Panc1 (cell line): ENCODE data around the gene RTL5. TPM values are rescaled to one million over a fixed set of nuclear protein-coding genes. Genes with fewer than 3 reads are reported as not detected.

ENCODE experiments used
- ATAC-seq: fragments of 200-7000 bp; cut with Tn5 transposase; 2 replicates; pipeline ENCODE4 v1.9.1; 2020; ENCODE audit warnings: mild to moderate bottlenecking, moderate library complexity
- BruUV-seq: library from RNA; stranded (reverse); fragments of 400-500 nt; replicated peaks from 2 replicates; lab custom pipeline; 2021; lab: Mats Ljungman, UMichigan
- CTCF ChIA-PET: fragments of 300-600 bp; sonication (Branson Sonifier 250); formaldehyde crosslinking; loops from one replicate; lab custom pipeline; 2022; ENCODE audit warnings: antibody characterized with exemption; lab: Charles Lee
- POLR2A ChIA-PET: fragments of 300-600 bp; sonication (Branson Sonifier 250); formaldehyde crosslinking; loops from one replicate; lab custom pipeline; 2022; ENCODE audit warnings: antibody characterized with exemption; lab: Charles Lee
- DNase-seq: peaks from one replicate; pipeline ENCODE4 v3.0.0-alpha.2; 2010; ENCODE audit warnings: low read depth, low spot score
- H3K27ac ChIP-seq: 2 replicates; pipeline ENCODE4 v1.5.1; 2011; ENCODE audit warnings: mild to moderate bottlenecking, low read length, inconsistent platforms
- H3K27me3 ChIP-seq: fragments of 200-500 bp; sonication (Bioruptor generic); 2 replicates; pipeline ENCODE4 v1.6.0; 2014; ENCODE audit warnings: low read length, inconsistent platforms; ENCODE audit not compliant: control insufficient read depth, insufficient read depth
- H3K36me3 ChIP-seq: fragments of 200-500 bp; sonication (Bioruptor generic); 2 replicates; pipeline ENCODE4 v1.5.1; 2014; ENCODE audit warnings: inconsistent platforms, mild to moderate bottlenecking, low read length, moderate library complexity; ENCODE audit not compliant: control insufficient read depth, insufficient read depth
- H3K4me1 ChIP-seq: 2 replicates; pipeline ENCODE4 v1.5.1; 2011; ENCODE audit warnings: inconsistent platforms, mild to moderate bottlenecking, low read length, moderate library complexity; ENCODE audit not compliant: control insufficient read depth, insufficient read depth
- H3K4me3 ChIP-seq, 2 experiments: 2 replicates each; pipeline ENCODE4 v1.5.1; 2011 to 2012; ENCODE audit warnings: low read depth in 2 of 2, low read length in 2 of 2, mild to moderate bottlenecking in 2 of 2, inconsistent platforms in 1 of 2, moderate library complexity in 1 of 2
- H3K9me3 ChIP-seq: fragments of 200-500 bp; sonication (Bioruptor generic); 2 replicates; pipeline ENCODE4 v1.5.1; 2014; ENCODE audit warnings: low read depth, mild to moderate bottlenecking, inconsistent platforms, low read length, moderate library complexity; ENCODE audit not compliant: control insufficient read depth, insufficient read depth
- CTCF ChIP-seq: fragments of 450-650 bp; IDR thresholded peaks from 2 replicates; pipeline ENCODE4 v1.5.1; 2017; ENCODE audit warnings: mild to moderate bottlenecking
- POLR2AphosphoS5 ChIP-seq: IDR thresholded peaks from 2 replicates; pipeline ENCODE4 v1.6.1; 2012; ENCODE audit warnings: mild to moderate bottlenecking, low read depth, low read length, moderate library complexity
- REST ChIP-seq, 2 experiments: IDR thresholded peaks; 2 replicates each; pipeline ENCODE4 v1.6.1; 2011 to 2012; ENCODE audit warnings: low read depth in 2 of 2, control low read depth in 1 of 2, low read length in 1 of 2, mild to moderate bottlenecking in 1 of 2, moderate library complexity in 1 of 2; ENCODE audit not compliant: insufficient read depth in 1 of 2
- SIN3A ChIP-seq: IDR thresholded peaks from 2 replicates; pipeline ENCODE4 v1.6.1; 2012; ENCODE audit warnings: low read depth, mild to moderate bottlenecking, low read length, moderate library complexity, borderline replicate concordance; ENCODE audit not compliant: insufficient read depth
- TCF7L2 ChIP-seq: IDR thresholded peaks from 2 replicates; pipeline ENCODE4 v1.6.1; 2011; ENCODE audit warnings: mild to moderate bottlenecking, low read depth, low read length, inconsistent platforms
- in situ Hi-C: cut with HindIII; loops from 2 replicates; pipeline ENCODE4 v1.10.0; 2016; ENCODE audit warnings: low sequenced_read_pairs, low pct_unique_long_range_greater_than_20kb
- intact Hi-C: fragments of 100-400 bp; cut with micrococcal nuclease; formaldehyde crosslinking; loops from one replicate; pipeline ENCODE4 v1.10.0; 2022; ENCODE audit not compliant: unreplicated experiment
- total RNA-seq: library from RNA; stranded (reverse); gene quantifications from one replicate; pipeline ENCODE4 v1.2.1, GENCODE V29; 2021; ENCODE audit not compliant: unreplicated experiment

The RTL5 gene
- total RNA-seq, 1 experiment from 2014 or later, result 11.0 TPM

- Histone ChIP-seq H3K36me3 (no peaks in the 10 kb centered on the region), H3K4me3 (peak overlapping the region; percentile 48 to 56), H3K9me3 (no peaks in the 10 kb centered on the region), H3K4me1 (peaks cover 4% of the 10 kb centered on the region), H3K27ac (no peak overlapping the region), H3K27me3 (peaks cover 2% of the 10 kb centered on the region; the same call in 1 of the 2 replicates)
- no peak for DNase-seq
- POLR2A ChIA-PET, result interaction anchor here (0.6 kb wide), 1 partner anchor 51 kb away, joined by 3 read pairs; the partner anchor contains the start of gene PIN4
- TF ChIP-seq CTCF (no peak), POLR2AphosphoS5 (no peak), SIN3A (no peak), REST (IDR thresholded peaks at IDR 0.05; ENCODE audit: insufficient read depth in 1 of 2, low read depth in 2 of 2, low read length in 1 of 2) (no peak), TCF7L2 (no peak)
- BruUV-seq, result no TSS peak
- CTCF ChIA-PET, result no interaction called here
- ATAC-seq, result no peak
- intact Hi-C loops, result no loop called here
- in situ Hi-C loops, result no loop called here
Observed at GRCh38 chrX:72130762-72131250, 909 bp downstream of the RTL5 start.

GRCh38 chrX:72130156-72130761 is 1.5 kb downstream of the RTL5 start:
- in situ Hi-C loops, result no loop called here
- Histone ChIP-seq H3K4me1 (peaks cover 4% of the 10 kb centered on the region), H3K36me3 (no peaks in the 10 kb centered on the region), H3K9me3 (no peaks in the 10 kb centered on the region), H3K4me3 (no peak overlapping the region), H3K27ac (no peak overlapping the region), H3K27me3 (peaks cover 2% of the 10 kb centered on the region; the same call in 1 of the 2 replicates)
- no TSS peak for BruUV-seq
- ATAC-seq, result no peak
- intact Hi-C loops, result no loop called here
- DNase-seq, result no peak
- TF ChIP-seq CTCF, result no peak
- no peak for TF ChIP-seq SIN3A
- TF ChIP-seq POLR2AphosphoS5, result no peak
- no peak for TF ChIP-seq TCF7L2
- no peak for TF ChIP-seq REST (IDR thresholded peaks at IDR 0.05; ENCODE audit: insufficient read depth in 1 of 2, low read depth in 2 of 2, low read length in 1 of 2)
- ChIA-PET POLR2A (no interaction called here), CTCF (no interaction called here)
